DND-41 (cell line): ENCODE measurements around the gene CDH11.

Source experiments
- ATAC-seq: fragments of 200-7000 bp; cut with Tn5 transposase; 3 replicates; pipeline ENCODE4 v1.9.1; 2021; ENCODE audit warnings: low read depth; ENCODE audit not compliant: insufficient read depth
- DNase-seq: peaks from one replicate; pipeline ENCODE4 v3.0.0-alpha.2; 2020
- H2AFZ ChIP-seq: 2 replicates; pipeline ENCODE4 v1.6.0; 2012; ENCODE audit warnings: low read depth, low read length
- H3K27ac ChIP-seq: 2 replicates; pipeline ENCODE4 v1.5.1; 2012; ENCODE audit warnings: low read length, inconsistent platforms
- H3K27me3 ChIP-seq: fragments of 200-600 bp; sonication (generic); 2 replicates; pipeline ENCODE4 v1.6.0; 2012; ENCODE audit warnings: low read length, mild to moderate bottlenecking, inconsistent platforms; ENCODE audit not compliant: insufficient read depth, poor library complexity
- H3K36me3 ChIP-seq: 2 replicates; pipeline ENCODE4 v1.5.1; 2012; ENCODE audit warnings: low read length, inconsistent platforms; ENCODE audit not compliant: insufficient read depth
- H3K4me1 ChIP-seq: 2 replicates; pipeline ENCODE4 v1.5.1; 2012; ENCODE audit warnings: mild to moderate bottlenecking, low read length; ENCODE audit not compliant: insufficient read depth
- H3K4me2 ChIP-seq: 2 replicates; pipeline ENCODE4 v1.6.0; 2012; ENCODE audit warnings: mild to moderate bottlenecking, moderate library complexity, low read length, inconsistent platforms; ENCODE audit not compliant: insufficient read depth
- H3K4me3 ChIP-seq, 2 experiments: fragments of 200-600 bp in 1 of 2; shearing (Covaris generic) in 1 of 2; 2 replicates each; pipeline ENCODE4 v1.5.1; 2012 to 2016; ENCODE audit warnings: inconsistent platforms in 2 of 2, low read length in 2 of 2, mild to moderate bottlenecking in 2 of 2, low read depth in 1 of 2, moderate library complexity in 1 of 2
- H3K79me2 ChIP-seq: 2 replicates; pipeline ENCODE4 v1.6.0; 2012; ENCODE audit warnings: low read length, inconsistent platforms; ENCODE audit not compliant: insufficient read depth
- H3K9ac ChIP-seq: 2 replicates; pipeline ENCODE4 v1.6.0; 2012; ENCODE audit warnings: low read depth, mild to moderate bottlenecking, inconsistent platforms, low read length, moderate library complexity
- H3K9me3 ChIP-seq: 2 replicates; pipeline ENCODE4 v1.5.1; 2012; ENCODE audit warnings: low read length, moderate library complexity, mild to moderate bottlenecking, inconsistent platforms; ENCODE audit not compliant: insufficient read depth, severe bottlenecking
- H4K20me1 ChIP-seq: 2 replicates; pipeline ENCODE4 v1.6.0; 2012; ENCODE audit warnings: low read length; ENCODE audit not compliant: insufficient read depth
- CTCF ChIP-seq: IDR thresholded peaks from 2 replicates; pipeline ENCODE4 v1.5.1; 2012; ENCODE audit warnings: borderline replicate concordance, low read length, moderate library complexity, mild to moderate bottlenecking; ENCODE audit not compliant: poor library complexity, severe bottlenecking; ENCODE audit errors: extremely low read depth
- EZH2 ChIP-seq: IDR thresholded peaks from 3 replicates; pipeline ENCODE4 v1.6.1; 2012; ENCODE audit warnings: borderline replicate concordance, low read depth, mild to moderate bottlenecking, moderate library complexity, low read length, inconsistent platforms; ENCODE audit not compliant: severe bottlenecking

CDH11 gene

DNA sequence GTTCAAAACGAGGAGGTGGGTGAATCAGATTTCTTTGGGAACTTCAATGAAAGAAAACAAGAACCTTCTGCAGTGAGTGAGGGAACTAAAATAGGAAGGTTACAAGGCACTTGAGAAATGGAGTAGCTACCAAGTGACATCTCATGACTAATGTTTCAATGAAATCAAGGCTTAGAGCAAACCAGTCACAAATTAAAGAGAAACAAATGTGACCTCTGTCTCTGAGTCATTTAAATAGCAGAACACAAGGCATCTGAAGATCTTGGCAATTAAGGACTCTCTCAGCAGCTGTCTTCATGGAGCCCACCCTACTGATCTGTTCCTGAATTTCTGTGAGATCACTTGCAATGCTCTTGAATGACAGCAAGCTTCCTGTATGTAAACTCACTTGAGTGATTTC, 109.5 kb downstream of the CDH11 start:
- H3K4me2 ChIP-seq: no peak overlapping the region
- DNase-seq: no peak
- no peaks in the 10 kb centered on the region for H3K36me3 ChIP-seq
- no peak overlapping the region for H3K9ac ChIP-seq
- H3K79me2 ChIP-seq: no peaks in the 10 kb centered on the region
- ATAC-seq: no peak
- H4K20me1 ChIP-seq: no peaks in the 10 kb centered on the region
- H3K4me3 ChIP-seq: no peak overlapping the region
- H3K9me3 ChIP-seq: no peaks in the 10 kb centered on the region
- no peak overlapping the region for H2AFZ ChIP-seq
- H3K27me3 ChIP-seq: no peaks in the 10 kb centered on the region
- H3K27ac ChIP-seq: no peak overlapping the region
- no peak for TF ChIP-seq EZH2
- H3K4me1 ChIP-seq: no peaks in the 10 kb centered on the region

GRCh38 chr16:65010125-65010524, 111.7 kb downstream of the CDH11 start:
- no peaks in the 10 kb centered on the region for H3K36me3 ChIP-seq
- H4K20me1 ChIP-seq: no peaks in the 10 kb centered on the region
- no peaks in the 10 kb centered on the region for H3K4me1 ChIP-seq
- no peak overlapping the region for H2AFZ ChIP-seq
- no peak overlapping the region for H3K4me3 ChIP-seq
- no peak overlapping the region for H3K9ac ChIP-seq
- no peak overlapping the region for H3K4me2 ChIP-seq
- ATAC-seq (no peak), DNase-seq (no peak)
- no peak overlapping the region for H3K27ac ChIP-seq
- H3K79me2 ChIP-seq: no peaks in the 10 kb centered on the region
- no peaks in the 10 kb centered on the region for H3K27me3 ChIP-seq
- no peak for TF ChIP-seq CTCF
- no peak for TF ChIP-seq EZH2
- H3K9me3 ChIP-seq: no peaks in the 10 kb centered on the region

GRCh38 chr16:65005696-65006095, 116.2 kb downstream of the CDH11 start:
- DNase-seq: no peak
- TF ChIP-seq EZH2: no peak
- TF ChIP-seq CTCF: no peak
- H3K9ac ChIP-seq: no peak overlapping the region
- no peaks in the 10 kb centered on the region for H3K79me2 ChIP-seq
- H3K4me2 ChIP-seq: no peak overlapping the region
- H3K36me3 ChIP-seq: no peaks in the 10 kb centered on the region
- no peaks in the 10 kb centered on the region for H3K27me3 ChIP-seq
- H3K4me3 ChIP-seq: no peak overlapping the region
- H4K20me1 ChIP-seq: no peaks in the 10 kb centered on the region
- no peaks in the 10 kb centered on the region for H3K4me1 ChIP-seq
- no peak for ATAC-seq
- H3K9me3 ChIP-seq: no peaks in the 10 kb centered on the region
- H2AFZ ChIP-seq: no peak overlapping the region
- H3K27ac ChIP-seq: no peak overlapping the region

- no peaks in the 10 kb centered on the region for H3K4me1 ChIP-seq
- no peak for ATAC-seq
- no peak for TF ChIP-seq CTCF
- no peak for TF ChIP-seq EZH2
- no peak overlapping the region for H2AFZ ChIP-seq
- no peak overlapping the region for H3K9ac ChIP-seq
- H3K4me3 ChIP-seq: no peak overlapping the region
- H4K20me1 ChIP-seq: no peaks in the 10 kb centered on the region
- H3K4me2 ChIP-seq: no peak overlapping the region
- H3K27me3 ChIP-seq: no peaks in the 10 kb centered on the region
- no peak for DNase-seq
- no peak overlapping the region for H3K27ac ChIP-seq
- no peaks in the 10 kb centered on the region for H3K79me2 ChIP-seq
- H3K36me3 ChIP-seq: no peaks in the 10 kb centered on the region
- no peaks in the 10 kb centered on the region for H3K9me3 ChIP-seq
Measured at GRCh38 chr16:65004570-65004969, 117.3 kb downstream of the CDH11 start.
